ENCODE results near the gene NID2.

DNA sequence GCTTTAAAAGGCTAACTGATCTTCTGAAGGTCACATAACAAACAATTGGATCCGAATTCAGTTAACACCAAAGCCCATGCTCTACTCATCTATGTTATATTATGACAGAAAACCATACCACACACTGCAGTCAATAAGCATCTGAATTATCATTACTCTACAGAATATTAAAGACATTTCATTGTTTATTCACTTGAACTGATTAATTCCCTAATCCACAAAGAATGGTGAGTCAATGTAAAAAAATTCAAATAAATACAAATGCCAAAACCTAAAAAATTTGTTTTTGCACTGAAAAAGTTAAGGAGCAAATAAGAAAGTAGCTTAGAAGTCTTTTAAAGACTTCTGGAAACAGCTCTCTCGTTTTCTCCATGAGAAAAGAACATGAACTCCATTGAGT is 13.7 kb downstream of the NID2 start:
- TF ChIP-seq YY1 (IDR thresholded peaks at IDR 0.05; ENCODE audit: insufficient read depth, insufficient read length) (no peak), ZNF274 (IDR thresholded peaks at IDR 0.05; ENCODE audit: low read depth, low read length) (no peak), SUZ12 (IDR thresholded peaks at IDR 0.05; ENCODE audit: extremely low read depth, insufficient read depth, insufficient read length) (no peak)
